A549 treated with RU486 at 1 μM for 4 hours (cell line): ENCODE measurements around the gene MAN2A1. TPM values are rescaled to one million over a fixed set of nuclear protein-coding genes. Genes with fewer than 3 reads are reported as not detected.

Experiments used
- total RNA-seq: library from RNA; stranded (reverse); fragments of 200-300 nt; extraction: Qiagen RNA extraction; gene quantifications from 5 replicates; pipeline ENCODE4 v1.2.3, GENCODE V29; 2022; ENCODE audit warnings: low read depth

Gene MAN2A1
- total RNA-seq: 5.4 to 17.3 TPM (median 16.0 TPM) in 5 replicates

DNA sequence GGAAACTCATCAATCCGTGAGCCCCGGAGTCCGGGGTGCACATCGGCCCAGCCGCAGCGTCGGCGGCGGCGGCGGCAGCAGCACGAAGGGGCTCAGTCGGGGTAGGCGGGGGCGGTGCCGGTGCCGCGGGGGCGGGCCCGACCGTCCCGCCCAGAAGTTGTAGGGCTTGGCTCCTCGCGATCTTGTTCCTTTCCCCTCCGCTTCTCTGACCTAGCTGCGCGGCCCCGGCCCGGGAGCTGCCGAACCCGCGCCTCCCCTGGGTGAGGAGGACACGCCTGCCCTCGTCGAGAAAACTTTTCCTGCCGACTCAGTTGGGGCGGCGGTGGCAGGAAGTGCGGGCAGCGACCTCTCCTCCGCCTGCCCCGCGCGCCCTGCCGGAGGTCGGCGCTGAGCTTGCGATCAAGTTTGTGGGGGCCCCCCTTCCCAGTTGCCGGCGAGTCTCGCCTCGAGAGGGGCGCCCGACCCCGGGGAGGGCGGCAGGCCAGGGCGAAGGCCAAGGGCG is at the start of gene MAN2A1:
Gene MAN2A1 (plus strand): TSS at position 188 of the 502 bp plus-strand sequence. CDS start 491 bp downstream, outside the sequence.

